GM12892 (cell line): Measurements from ENCODE around the gene ZDHHC11B.
"Not testable (repeated sequence)": the region's sequence is repeated elsewhere in the genome, so short reads cannot be mapped to it uniquely, and the experiment has no call there.

ENCODE experiments used
- DNase-seq: peaks from one replicate; pipeline ENCODE4 v3.0.0; 2011; ENCODE audit not compliant: insufficient read length
- FAIRE-seq: peaks from 2 replicates; lab custom pipeline; 2011; peaks lifted over from hg19 to GRCh38; lab: Jason Lieb, UNC
- POLR2A ChIP-seq: IDR thresholded peaks from 2 replicates; pipeline ENCODE4 v1.6.1; 2011; ENCODE audit warnings: low read depth, low read length, control low read depth
- POLR2AphosphoS5 ChIP-seq: IDR thresholded peaks from 2 replicates; pipeline ENCODE4 v1.6.1; 2011; ENCODE audit warnings: low read depth, low read length, control low read depth
- TAF1 ChIP-seq: IDR thresholded peaks from 2 replicates; pipeline ENCODE4 v1.6.1; 2011; ENCODE audit warnings: low read depth, mild to moderate bottlenecking, control low read depth, low read length, borderline replicate concordance

Gene ZDHHC11B

GRCh38 chr5:775961-776861 lies 8.3 kb downstream of the ZDHHC11B start:
- DNase-seq: no peak
- TF ChIP-seq POLR2AphosphoS5 (no peak), TAF1 (no peak), POLR2A (no peak)
- FAIRE-seq: no peak

- not testable (repeated sequence) for FAIRE-seq, DNase-seq
These were observed 9.0 kb downstream of the ZDHHC11B start for GRCh38 chr5:775595-775960.

- DNase-seq, FAIRE-seq: not testable (repeated sequence)
These were observed 9.5 kb downstream of the ZDHHC11B start for GRCh38 chr5:774854-775505.

- not testable (repeated sequence) for FAIRE-seq, DNase-seq
These were observed 10.2 kb downstream of the ZDHHC11B start for GRCh38 chr5:774304-774703.

- TF ChIP-seq POLR2AphosphoS5 (no peak), TAF1 (no peak), POLR2A (no peak)
- DNase-seq (no peak), FAIRE-seq (no peak)
These were observed 10.8 kb downstream of the ZDHHC11B start for GRCh38 chr5:773517-774264.

- not testable (repeated sequence) for FAIRE-seq, DNase-seq
These were observed 11.6 kb downstream of the ZDHHC11B start for GRCh38 chr5:772931-773330.

- FAIRE-seq, DNase-seq: not testable (repeated sequence)
These were observed 12.0 kb downstream of the ZDHHC11B start for GRCh38 chr5:772547-772890.

- not testable (repeated sequence) for DNase-seq, FAIRE-seq
These were observed 12.5 kb downstream of the ZDHHC11B start for GRCh38 chr5:771841-772546.

GRCh38 chr5:771087-771781 lies 13.3 kb downstream of the ZDHHC11B start:
- not testable (repeated sequence) for FAIRE-seq, DNase-seq

- not testable (repeated sequence) for FAIRE-seq, DNase-seq
These were observed 13.9 kb downstream of the ZDHHC11B start for GRCh38 chr5:770585-770984.

GRCh38 chr5:769485-770145 lies 14.9 kb downstream of the ZDHHC11B start:
- DNase-seq, FAIRE-seq: not testable (repeated sequence)
